MM.1S (cell line): ENCODE results near the gene MYL5.
"Not testable (repeated sequence)": the region's sequence is repeated elsewhere in the genome, so short reads cannot be mapped to it uniquely, and the experiment has no call there.

Experiments
- DNase-seq: peaks from one replicate; pipeline ENCODE4 v3.0.0-alpha.2; 2015
- H2AFZ ChIP-seq: fragments of 300-600 bp; sonication (generic); 2 replicates; pipeline ENCODE4 v1.6.0; 2016; ENCODE audit warnings: antibody characterized with exemption, low read length
- H3F3A ChIP-seq: fragments of 300-600 bp; sonication (generic); 2 replicates; pipeline ENCODE4 v1.6.1; 2016; ENCODE audit warnings: mild to moderate bottlenecking, antibody characterized with exemption, low read length, moderate library complexity, mixed read lengths; ENCODE audit not compliant: insufficient read depth
- H3K27ac ChIP-seq: fragments of 300-600 bp; sonication (generic); 2 replicates; pipeline ENCODE4 v1.5.1; 2016; ENCODE audit warnings: mild to moderate bottlenecking, low read length
- H3K27me3 ChIP-seq: fragments of 300-600 bp; sonication (generic); replicated peaks from 2 replicates; pipeline ENCODE4 v1.6.0; 2016; ENCODE audit warnings: low read length; ENCODE audit not compliant: insufficient read depth
- H3K36me3 ChIP-seq: fragments of 300-600 bp; sonication (generic); replicated peaks from 2 replicates; pipeline ENCODE4 v1.6.1; 2016; ENCODE audit warnings: mild to moderate bottlenecking, low read length, mixed read lengths; ENCODE audit not compliant: insufficient read depth
- H3K4me1 ChIP-seq: fragments of 300-600 bp; sonication (generic); 2 replicates; pipeline ENCODE4 v1.6.1; 2016; ENCODE audit warnings: low read length, mixed read lengths
- H3K4me2 ChIP-seq: fragments of 300-600 bp; sonication (generic); 2 replicates; pipeline ENCODE4 v1.6.0; 2016; ENCODE audit warnings: low read depth, low read length
- H3K4me3 ChIP-seq: fragments of 300-600 bp; sonication (generic); 2 replicates; pipeline ENCODE4 v1.5.1; 2016; ENCODE audit warnings: low read length, mixed read lengths
- H3K79me2 ChIP-seq: fragments of 300-600 bp; sonication (generic); 2 replicates; pipeline ENCODE4 v1.6.1; 2016; ENCODE audit warnings: mixed run types, low read length, mixed read lengths
- H3K9ac ChIP-seq: fragments of 300-600 bp; sonication (generic); 2 replicates; pipeline ENCODE4 v1.6.1; 2016; ENCODE audit warnings: low read length, mixed read lengths
- H3K9me2 ChIP-seq: fragments of 300-600 bp; sonication (generic); replicated peaks from 2 replicates; pipeline ENCODE4 v1.6.1; 2016; ENCODE audit warnings: mild to moderate bottlenecking, low read length, mixed read lengths; ENCODE audit not compliant: insufficient read depth
- H3K9me3 ChIP-seq: fragments of 300-600 bp; sonication (generic); replicated peaks from 2 replicates; pipeline ENCODE4 v1.6.1; 2016; ENCODE audit warnings: mild to moderate bottlenecking, low read length, mixed read lengths; ENCODE audit not compliant: insufficient read depth
- H4K20me1 ChIP-seq: fragments of 300-600 bp; sonication (generic); 2 replicates; pipeline ENCODE4 v1.6.1; 2016; ENCODE audit warnings: mild to moderate bottlenecking, low read length, moderate library complexity, mixed read lengths; ENCODE audit not compliant: insufficient read depth
- CTCF ChIP-seq: fragments of 300-600 bp; sonication (generic); IDR thresholded peaks from 2 replicates; pipeline ENCODE4 v1.5.1; 2016; ENCODE audit warnings: antibody characterized with exemption, low read length, mixed read lengths
- EZH2 ChIP-seq: fragments of 300-600 bp; sonication (generic); optimal IDR thresholded peaks from 2 replicates; pipeline ENCODE3; 2017; ENCODE audit warnings: low read depth, mild to moderate bottlenecking, antibody characterized with exemption, low read length, mixed read lengths
- EZH2phosphoT487 ChIP-seq: fragments of 300-600 bp; sonication (generic); IDR thresholded peaks from 2 replicates; pipeline ENCODE4 v1.6.1; 2018; ENCODE audit warnings: antibody characterized with exemption, low read length

Gene MYL5

DNA sequence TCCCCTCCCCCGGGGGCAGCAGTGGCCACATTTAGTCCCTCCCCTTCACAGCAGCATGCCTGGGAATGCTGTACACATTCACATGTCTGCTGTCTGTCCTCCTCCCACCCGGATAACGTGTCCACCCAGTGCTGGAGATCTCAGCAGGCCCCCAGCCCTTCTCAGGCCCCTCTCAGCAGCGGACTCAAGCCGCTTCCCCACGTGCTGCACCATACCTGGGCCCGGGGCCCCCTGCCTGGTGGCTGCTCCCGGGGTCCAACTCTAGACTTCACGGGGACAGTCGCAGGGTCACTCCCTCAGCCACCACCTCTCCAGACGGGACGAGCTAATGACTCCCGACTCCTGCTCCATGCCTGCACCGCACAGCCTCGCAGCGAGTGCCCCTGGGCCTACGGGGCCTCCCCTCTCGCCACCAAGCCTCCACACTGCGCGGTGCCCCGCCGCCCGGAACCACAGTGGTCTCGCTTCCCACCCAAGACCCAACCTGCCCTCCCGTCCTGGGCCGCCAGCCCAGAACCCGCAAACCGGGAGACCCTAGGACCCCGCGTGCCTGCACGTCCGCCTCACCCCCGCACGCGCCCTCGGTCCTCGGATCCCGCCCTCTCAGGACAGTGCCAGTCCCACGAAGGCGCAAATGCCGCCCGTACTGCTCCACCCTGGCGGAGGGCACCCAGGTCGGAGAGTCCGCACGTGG lies 30.0 kb downstream of the MYL5 start:
- no peak overlapping the region for H3K4me3 ChIP-seq
- no peak for DNase-seq
- no peaks in the 10 kb centered on the region for H3K9me2 ChIP-seq
- no peaks in the 10 kb centered on the region for H3F3A ChIP-seq
- H3K27ac ChIP-seq, result no peak overlapping the region
- no peaks in the 10 kb centered on the region for H3K9me3 ChIP-seq
- H4K20me1 ChIP-seq, result no peaks in the 10 kb centered on the region
- H3K27me3 ChIP-seq, result no peaks in the 10 kb centered on the region
- no peaks in the 10 kb centered on the region for H3K36me3 ChIP-seq
- no peak overlapping the region for H3K4me2 ChIP-seq
- TF ChIP-seq EZH2phosphoT487, result no peak
- no peak for TF ChIP-seq EZH2
- TF ChIP-seq CTCF, result no peak
- no peaks in the 10 kb centered on the region for H3K79me2 ChIP-seq
- H2AFZ ChIP-seq, result no peak overlapping the region
- no peaks in the 10 kb centered on the region for H3K4me1 ChIP-seq
- H3K9ac ChIP-seq, result no peak overlapping the region

DNA sequence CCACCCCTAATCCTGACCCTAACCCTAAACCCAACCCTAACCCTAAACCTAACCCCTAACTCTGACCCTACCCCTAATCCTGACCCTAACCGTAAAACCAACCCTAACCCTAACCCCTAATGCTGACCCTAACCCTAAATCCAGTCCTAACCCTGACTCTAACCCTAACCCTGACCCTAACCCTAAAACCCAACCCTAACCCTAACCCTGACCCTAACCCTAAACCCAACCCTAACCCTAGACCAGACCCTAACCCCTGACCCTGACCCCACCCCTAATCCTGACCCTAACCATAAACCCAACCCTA lies 30.6 kb downstream of the MYL5 start:
- H2AFZ ChIP-seq, result no peak overlapping the region
- H3K27me3 ChIP-seq, result no peaks in the 10 kb centered on the region
- H3K9me3 ChIP-seq, result no peaks in the 10 kb centered on the region
- H3K9me2 ChIP-seq, result no peaks in the 10 kb centered on the region
- H3K4me3 ChIP-seq, result no peak overlapping the region
- no peaks in the 10 kb centered on the region for H3K79me2 ChIP-seq
- no peaks in the 10 kb centered on the region for H3K36me3 ChIP-seq
- H3K27ac ChIP-seq, result no peak overlapping the region
- H4K20me1 ChIP-seq, result no peaks in the 10 kb centered on the region
- no peak for DNase-seq
- no peaks in the 10 kb centered on the region for H3F3A ChIP-seq
- TF ChIP-seq EZH2 (no peak), CTCF (no peak), EZH2phosphoT487 (no peak)
- H3K9ac ChIP-seq, result no peak overlapping the region
- no peaks in the 10 kb centered on the region for H3K4me1 ChIP-seq
- H3K4me2 ChIP-seq, result no peak overlapping the region

GRCh38 chr4:705278-706082 lies 31.1 kb downstream of the MYL5 start, which contains the start of gene PCGF3:
Gene PCGF3, plus strand, starts transcription at chr4:705832. Its CDS starts 27,849 bp downstream, at chr4:733681.
- TF ChIP-seq CTCF (no peak), EZH2 (no peak), EZH2phosphoT487 (no peak)
- Histone ChIP-seq H3K9ac (peak within 1 kb of the TSS; percentile 70; the same call in 1 of the 2 replicates), H3K27me3 (no peaks in the 10 kb centered on the region), H3K36me3 (no peaks in the 10 kb centered on the region), H4K20me1 (no peaks in the 10 kb centered on the region), H3K4me2 (peak within 1 kb of the TSS; percentile 49; the same call in 1 of the 2 replicates), H3K79me2 (no peaks in the 10 kb centered on the region), H2AFZ (peak within 1 kb of the TSS; percentile 42), H3K9me3 (no peaks in the 10 kb centered on the region), H3K27ac (no peak within 1 kb of the TSS), H3K4me1 (no peaks in the 10 kb centered on the region), H3F3A (no peaks in the 10 kb centered on the region), H3K9me2 (no peaks in the 10 kb centered on the region), H3K4me3 (peak within 1 kb of the TSS; percentile 59)
- peak; percentile 53 for DNase-seq

- not testable (repeated sequence) for H3K36me3 ChIP-seq, H4K20me1 ChIP-seq, H3K27ac ChIP-seq, H3K9me2 ChIP-seq, H3K9me3 ChIP-seq, H3K79me2 ChIP-seq, H3F3A ChIP-seq, H3K4me1 ChIP-seq, H3K27me3 ChIP-seq, DNase-seq, H2AFZ ChIP-seq
- H3K9ac ChIP-seq, result peak overlapping the region; percentile 70; the same call in 1 of the 2 replicates
- peak overlapping the region; percentile 59 for H3K4me3 ChIP-seq
- peak overlapping the region; percentile 49; the same call in 1 of the 2 replicates for H3K4me2 ChIP-seq
Observed at GRCh38 chr4:706083-706633, 31.8 kb downstream of the MYL5 start.
